ENCODE results near the gene FASLG. TPM values are rescaled to one million over a fixed set of nuclear protein-coding genes. Genes with fewer than 3 reads are reported as not detected.
A peak's percentile ranks its signal among the peaks of the same experiment; 100 is the strongest.

FASLG gene
- total RNA-seq, 1 experiment from 2014 or later, result not detected

- Histone ChIP-seq H3K4me3 (no peak overlapping the region), H3K27me3 (replicated peaks) (no peaks in the 10 kb centered on the region), H3K36me3 (no peaks in the 10 kb centered on the region), H3K4me1 (replicated peaks) (peaks cover 5% of the 10 kb centered on the region), H3K27ac (no peak overlapping the region), H3K9me3 (replicated peaks) (no peaks in the 10 kb centered on the region; the same call in 1 of the 2 replicates)
- DNase-seq (ENCODE audit: low read depth in 1 of 2, low spot score in 2 of 2), result no peak
These were observed 28.7 kb upstream of the FASLG start for GRCh38 chr1:172630056-172630818.

GRCh38 chr1:172630868-172631267, 28.0 kb upstream of the FASLG start:
- no peaks in the 10 kb centered on the region for H3K36me3 ChIP-seq
- no peaks in the 10 kb centered on the region for H3K27me3 ChIP-seq (replicated peaks)
- DNase-seq (ENCODE audit: low read depth in 1 of 2, low spot score in 2 of 2), result no peak
- no peaks in the 10 kb centered on the region; the same call in 1 of the 2 replicates for H3K9me3 ChIP-seq (replicated peaks)
- H3K4me3 ChIP-seq, result no peak overlapping the region
- H3K4me1 ChIP-seq (replicated peaks), result peaks cover 5% of the 10 kb centered on the region
- H3K27ac ChIP-seq, result no peak overlapping the region

- Histone ChIP-seq H3K36me3 (no peaks in the 10 kb centered on the region), H3K4me3 (no peak overlapping the region), H3K9me3 (replicated peaks) (peaks cover 10% of the 10 kb centered on the region), H3K27ac (peak overlapping the region; percentile 92), H3K4me1 (replicated peaks) (peaks cover 35% of the 10 kb centered on the region), H3K27me3 (replicated peaks) (no peaks in the 10 kb centered on the region)
- DNase-seq (ENCODE audit: low read depth in 1 of 2, low spot score in 2 of 2), result peak; percentile 69 to 75
These were observed 21.4 kb upstream of the FASLG start for GRCh38 chr1:172637522-172637921.

GRCh38 chr1:172638249-172638648, 20.7 kb upstream of the FASLG start:
- DNase-seq (ENCODE audit: low read depth in 1 of 2, low spot score in 2 of 2), result no peak
- H3K27ac ChIP-seq, result peak overlapping the region; percentile 92
- H3K4me3 ChIP-seq, result no peak overlapping the region
- H3K36me3 ChIP-seq, result no peaks in the 10 kb centered on the region
- peaks cover 35% of the 10 kb centered on the region for H3K4me1 ChIP-seq (replicated peaks)
- peaks cover 10% of the 10 kb centered on the region for H3K9me3 ChIP-seq (replicated peaks)
- H3K27me3 ChIP-seq (replicated peaks), result no peaks in the 10 kb centered on the region

GRCh38 chr1:172638885-172639831, 19.7 kb upstream of the FASLG start:
- DNase-seq (ENCODE audit: low read depth in 1 of 2, low spot score in 2 of 2), result peak; percentile 72 to 86
- H3K27me3 ChIP-seq (replicated peaks), result no peaks in the 10 kb centered on the region
- peak overlapping the region; percentile 92 for H3K27ac ChIP-seq
- H3K4me1 ChIP-seq (replicated peaks), result peaks cover 35% of the 10 kb centered on the region
- H3K4me3 ChIP-seq, result no peak overlapping the region
- H3K9me3 ChIP-seq (replicated peaks), result peaks cover 10% of the 10 kb centered on the region
- H3K36me3 ChIP-seq, result no peaks in the 10 kb centered on the region

GRCh38 chr1:172640111-172640510, 18.8 kb upstream of the FASLG start:
- Histone ChIP-seq H3K9me3 (replicated peaks) (peaks cover 10% of the 10 kb centered on the region), H3K4me3 (no peak overlapping the region), H3K4me1 (replicated peaks) (peaks cover 35% of the 10 kb centered on the region), H3K27ac (peak overlapping the region; percentile 92), H3K27me3 (replicated peaks) (no peaks in the 10 kb centered on the region), H3K36me3 (no peaks in the 10 kb centered on the region)
- no peak for DNase-seq (ENCODE audit: low read depth in 1 of 2, low spot score in 2 of 2)

GRCh38 chr1:172641492-172641891, 17.4 kb upstream of the FASLG start:
- peaks cover 35% of the 10 kb centered on the region for H3K4me1 ChIP-seq (replicated peaks)
- no peaks in the 10 kb centered on the region for H3K36me3 ChIP-seq
- H3K9me3 ChIP-seq (replicated peaks), result peaks cover 10% of the 10 kb centered on the region
- DNase-seq (ENCODE audit: low read depth in 1 of 2, low spot score in 2 of 2), result no peak
- no peak overlapping the region for H3K4me3 ChIP-seq
- H3K27me3 ChIP-seq (replicated peaks), result no peaks in the 10 kb centered on the region
- H3K27ac ChIP-seq, result no peak overlapping the region

GRCh38 chr1:172642970-172643369, 15.9 kb upstream of the FASLG start:
- H3K27ac ChIP-seq, result no peak overlapping the region
- no peak overlapping the region for H3K4me3 ChIP-seq
- H3K4me1 ChIP-seq (replicated peaks), result peaks cover 25% of the 10 kb centered on the region
- H3K27me3 ChIP-seq (replicated peaks), result no peaks in the 10 kb centered on the region
- no peaks in the 10 kb centered on the region for H3K36me3 ChIP-seq
- DNase-seq (ENCODE audit: low read depth in 1 of 2, low spot score in 2 of 2), result no peak
- H3K9me3 ChIP-seq (replicated peaks), result no peaks in the 10 kb centered on the region

GRCh38 chr1:172646653-172647052, 12.2 kb upstream of the FASLG start:
- Histone ChIP-seq H3K27ac (no peak overlapping the region), H3K9me3 (replicated peaks) (no peaks in the 10 kb centered on the region), H3K4me3 (no peak overlapping the region), H3K36me3 (no peaks in the 10 kb centered on the region), H3K4me1 (replicated peaks) (no peaks in the 10 kb centered on the region), H3K27me3 (replicated peaks) (no peaks in the 10 kb centered on the region)
- DNase-seq (ENCODE audit: low read depth in 1 of 2, low spot score in 2 of 2), result no peak

- no peaks in the 10 kb centered on the region for H3K27me3 ChIP-seq (replicated peaks)
- no peak overlapping the region for H3K4me3 ChIP-seq
- H3K4me1 ChIP-seq (replicated peaks), result no peaks in the 10 kb centered on the region
- DNase-seq (ENCODE audit: low read depth in 1 of 2, low spot score in 2 of 2), result no peak
- no peaks in the 10 kb centered on the region for H3K9me3 ChIP-seq (replicated peaks)
- no peaks in the 10 kb centered on the region for H3K36me3 ChIP-seq
- no peak overlapping the region for H3K27ac ChIP-seq
These were observed 11.8 kb upstream of the FASLG start for GRCh38 chr1:172647110-172647564.

- no peaks in the 10 kb centered on the region for H3K9me3 ChIP-seq (replicated peaks)
- H3K27me3 ChIP-seq (replicated peaks), result no peaks in the 10 kb centered on the region
- no peak overlapping the region for H3K27ac ChIP-seq
- no peak overlapping the region for H3K4me3 ChIP-seq
- DNase-seq (ENCODE audit: low read depth in 1 of 2, low spot score in 2 of 2), result no peak
- no peaks in the 10 kb centered on the region for H3K4me1 ChIP-seq (replicated peaks)
- H3K36me3 ChIP-seq, result no peaks in the 10 kb centered on the region
These were observed 10.9 kb upstream of the FASLG start for GRCh38 chr1:172647987-172648386.

- no peak overlapping the region for H3K4me3 ChIP-seq
- no peak for DNase-seq (ENCODE audit: low read depth in 1 of 2, low spot score in 2 of 2)
- no peaks in the 10 kb centered on the region for H3K9me3 ChIP-seq (replicated peaks)
- H3K27me3 ChIP-seq (replicated peaks), result no peaks in the 10 kb centered on the region
- peaks cover 10% of the 10 kb centered on the region for H3K4me1 ChIP-seq (replicated peaks)
- H3K36me3 ChIP-seq, result no peaks in the 10 kb centered on the region
- no peak overlapping the region for H3K27ac ChIP-seq
These were observed 8.3 kb upstream of the FASLG start for GRCh38 chr1:172650474-172651193.

GRCh38 chr1:172653015-172653709, 5.7 kb upstream of the FASLG start:
- no peaks in the 10 kb centered on the region for H3K36me3 ChIP-seq
- peak in 1 of 2 experiments; percentile 12 for DNase-seq (ENCODE audit: low read depth in 1 of 2, low spot score in 2 of 2)
- H3K27ac ChIP-seq, result no peak overlapping the region
- H3K9me3 ChIP-seq (replicated peaks), result no peaks in the 10 kb centered on the region
- H3K27me3 ChIP-seq (replicated peaks), result no peaks in the 10 kb centered on the region
- H3K4me3 ChIP-seq, result no peak overlapping the region
- H3K4me1 ChIP-seq (replicated peaks), result peaks cover 10% of the 10 kb centered on the region

All from SJSA1 (cell line).